OCI-LY1 (cell line): ENCODE results near the gene CYB5R4.

Experiments used
- H2AFZ ChIP-seq: fragments of 200-600 bp; sonication (generic), shearing (Covaris generic); 2 replicates; pipeline ENCODE4 v1.6.0; 2014; ENCODE audit warnings: antibody characterized with exemption, mild to moderate bottlenecking, low read length
- H3F3A ChIP-seq: fragments of 200-600 bp; sonication (generic), shearing (Covaris generic); 2 replicates; pipeline ENCODE4 v1.6.0; 2014; ENCODE audit warnings: mild to moderate bottlenecking, antibody characterized with exemption, low read length, moderate library complexity; ENCODE audit not compliant: insufficient read depth
- H3K27ac ChIP-seq: fragments of 200-600 bp; sonication (generic); 2 replicates; pipeline ENCODE4 v1.5.1; 2014; ENCODE audit warnings: low read length, mixed run types, mild to moderate bottlenecking, low read depth; ENCODE audit not compliant: poor library complexity, severe bottlenecking
- H3K27me3 ChIP-seq: fragments of 200-600 bp; sonication (generic); 2 replicates; pipeline ENCODE4 v1.6.0; 2014; ENCODE audit warnings: antibody characterized with exemption, mild to moderate bottlenecking, low read length, moderate library complexity; ENCODE audit not compliant: insufficient read depth
- H3K36me3 ChIP-seq: fragments of 200-600 bp; sonication (generic); 2 replicates; pipeline ENCODE4 v1.6.1; 2014; ENCODE audit warnings: mild to moderate bottlenecking, antibody characterized with exemption, low read length, moderate library complexity, mixed read lengths; ENCODE audit not compliant: insufficient read depth
- H3K4me1 ChIP-seq: fragments of 200-600 bp; sonication (generic); 2 replicates; pipeline ENCODE4 v1.5.1; 2014; ENCODE audit warnings: mild to moderate bottlenecking, low read length, moderate library complexity; ENCODE audit not compliant: insufficient read depth, severe bottlenecking
- H3K4me2 ChIP-seq: fragments of 200-600 bp; sonication (generic), shearing (Covaris generic); 2 replicates; pipeline ENCODE4 v1.6.1; 2014; ENCODE audit warnings: low read length
- H3K4me3 ChIP-seq: fragments of 200-600 bp; sonication (generic); 2 replicates; pipeline ENCODE4 v1.5.1; 2014; ENCODE audit warnings: low read length, low read depth, mild to moderate bottlenecking, mixed read lengths; ENCODE audit not compliant: poor library complexity, severe bottlenecking
- H3K79me2 ChIP-seq: fragments of 200-600 bp; shearing (Covaris generic); 2 replicates; pipeline ENCODE4 v1.6.1; 2016; ENCODE audit warnings: mixed run types, low read length, mixed read lengths; ENCODE audit not compliant: insufficient read depth
- H3K9ac ChIP-seq: fragments of 200-600 bp; sonication (generic), shearing (Covaris generic); 2 replicates; pipeline ENCODE4 v1.6.1; 2014; ENCODE audit warnings: mild to moderate bottlenecking, low read length, mixed read lengths
- H3K9me2 ChIP-seq: fragments of 200-600 bp; sonication (generic), shearing (Covaris generic); 2 replicates; pipeline ENCODE4 v1.6.1; 2014; ENCODE audit warnings: low read depth, mild to moderate bottlenecking, low read length, mixed read lengths
- H3K9me3 ChIP-seq: fragments of 200-600 bp; shearing (Covaris generic); 2 replicates; pipeline ENCODE4 v1.6.1; 2014; ENCODE audit warnings: low read length, mixed read lengths
- H4K20me1 ChIP-seq: fragments of 200-600 bp; sonication (generic), shearing (Covaris generic); 2 replicates; pipeline ENCODE4 v1.6.0; 2016; ENCODE audit warnings: mild to moderate bottlenecking, low read length; ENCODE audit not compliant: insufficient read depth
- EZH2 ChIP-seq: fragments of 200-600 bp; sonication (generic), shearing (Covaris generic); IDR thresholded peaks from 2 replicates; pipeline ENCODE4 v1.8.0; 2017; ENCODE audit warnings: borderline replicate concordance, mixed run types, mild to moderate bottlenecking, antibody characterized with exemption, low read length, moderate library complexity, mixed read lengths
- TF ChIP-seq, protein P1 (sequence below): fragments of 200-600 bp; sonication (generic), shearing (Covaris generic); IDR thresholded peaks from 2 replicates; pipeline ENCODE4 v1.5.1; 2017; ENCODE audit warnings: mild to moderate bottlenecking, antibody characterized with exemption, low read length, moderate library complexity, mixed read lengths

CYB5R4 gene

DNA sequence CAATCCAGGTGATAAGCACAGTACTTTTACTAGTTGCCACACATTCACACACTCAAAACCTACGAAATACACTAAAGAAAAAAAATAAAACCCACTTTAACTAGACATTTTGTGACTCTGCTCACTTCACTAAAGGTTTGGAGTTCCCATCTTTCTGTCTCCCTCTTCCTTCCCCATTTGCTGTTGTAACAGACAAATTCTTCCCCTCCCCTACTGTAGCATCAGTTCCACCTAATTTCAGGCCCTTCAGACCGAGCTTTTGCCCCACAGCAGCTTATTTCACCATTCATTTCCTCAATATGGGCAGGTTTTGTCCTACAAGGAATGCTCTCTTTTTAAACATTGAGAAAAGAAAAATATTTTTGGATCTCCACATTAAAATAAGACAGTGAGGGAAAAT is 142.7 kb downstream of the CYB5R4 start:
- Histone ChIP-seq H3K9me3 (no peaks in the 10 kb centered on the region), H3K27ac (no peak overlapping the region), H3K4me2 (no peak overlapping the region), H3K36me3 (no peaks in the 10 kb centered on the region), H3F3A (no peaks in the 10 kb centered on the region), H3K79me2 (no peaks in the 10 kb centered on the region), H3K27me3 (no peaks in the 10 kb centered on the region), H2AFZ (no peak overlapping the region), H4K20me1 (no peaks in the 10 kb centered on the region), H3K9ac (no peak overlapping the region), H3K4me3 (no peak overlapping the region), H3K4me1 (no peaks in the 10 kb centered on the region), H3K9me2 (no peaks in the 10 kb centered on the region)
- no peak for TF ChIP-seq EZH2
- TF ChIP-seq, protein P1, sequence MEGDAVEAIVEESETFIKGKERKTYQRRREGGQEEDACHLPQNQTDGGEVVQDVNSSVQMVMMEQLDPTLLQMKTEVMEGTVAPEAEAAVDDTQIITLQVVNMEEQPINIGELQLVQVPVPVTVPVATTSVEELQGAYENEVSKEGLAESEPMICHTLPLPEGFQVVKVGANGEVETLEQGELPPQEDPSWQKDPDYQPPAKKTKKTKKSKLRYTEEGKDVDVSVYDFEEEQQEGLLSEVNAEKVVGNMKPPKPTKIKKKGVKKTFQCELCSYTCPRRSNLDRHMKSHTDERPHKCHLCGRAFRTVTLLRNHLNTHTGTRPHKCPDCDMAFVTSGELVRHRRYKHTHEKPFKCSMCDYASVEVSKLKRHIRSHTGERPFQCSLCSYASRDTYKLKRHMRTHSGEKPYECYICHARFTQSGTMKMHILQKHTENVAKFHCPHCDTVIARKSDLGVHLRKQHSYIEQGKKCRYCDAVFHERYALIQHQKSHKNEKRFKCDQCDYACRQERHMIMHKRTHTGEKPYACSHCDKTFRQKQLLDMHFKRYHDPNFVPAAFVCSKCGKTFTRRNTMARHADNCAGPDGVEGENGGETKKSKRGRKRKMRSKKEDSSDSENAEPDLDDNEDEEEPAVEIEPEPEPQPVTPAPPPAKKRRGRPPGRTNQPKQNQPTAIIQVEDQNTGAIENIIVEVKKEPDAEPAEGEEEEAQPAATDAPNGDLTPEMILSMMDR = no peak

- H2AFZ ChIP-seq = no peak overlapping the region
- no peak for TF ChIP-seq EZH2
- TF ChIP-seq, protein P1 = no peak
Measured at GRCh38 chr6:84003131-84003530, 143.6 kb downstream of the CYB5R4 start.

DNA sequence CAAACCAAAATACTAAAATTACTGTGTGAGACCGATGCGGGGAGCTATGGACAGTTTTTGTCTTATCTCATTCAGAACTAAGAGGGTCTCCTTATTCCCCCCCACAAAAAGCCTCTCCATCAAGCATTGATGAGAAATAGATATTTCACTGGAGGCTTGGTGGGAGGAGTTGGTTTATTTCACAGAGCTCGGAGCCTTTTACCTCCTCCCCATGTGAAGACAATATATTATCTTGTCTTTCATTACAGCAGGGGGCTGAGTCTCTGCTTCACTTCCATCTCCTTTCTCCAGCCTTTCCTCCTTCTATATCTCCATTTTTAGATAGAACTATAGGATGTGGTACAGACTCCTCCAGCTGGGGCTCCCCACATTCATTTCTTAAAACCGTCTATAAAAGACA is 144.2 kb downstream of the CYB5R4 start:
- H3F3A ChIP-seq = no peaks in the 10 kb centered on the region

More at GRCh38 chr6:84003131-84003530, 143.6 kb downstream of the CYB5R4 start:
- no peaks in the 10 kb centered on the region for H3K79me2 ChIP-seq
- H3K9me3 ChIP-seq = no peaks in the 10 kb centered on the region
- no peaks in the 10 kb centered on the region for H3K36me3 ChIP-seq
- no peaks in the 10 kb centered on the region for H3K27me3 ChIP-seq
- no peak overlapping the region for H3K9ac ChIP-seq
- no peak overlapping the region for H3K4me3 ChIP-seq
- H3F3A ChIP-seq = no peaks in the 10 kb centered on the region
- no peaks in the 10 kb centered on the region for H4K20me1 ChIP-seq
- H3K4me2 ChIP-seq = no peak overlapping the region
- H3K4me1 ChIP-seq = no peaks in the 10 kb centered on the region
- H3K9me2 ChIP-seq = no peaks in the 10 kb centered on the region
- H3K27ac ChIP-seq = no peak overlapping the region

More for the DNA sequence above, 144.2 kb downstream of the CYB5R4 start:
- no peaks in the 10 kb centered on the region for H3K9me3 ChIP-seq
- H3K9ac ChIP-seq = no peak overlapping the region
- no peaks in the 10 kb centered on the region for H4K20me1 ChIP-seq
- no peaks in the 10 kb centered on the region for H3K79me2 ChIP-seq
- H3K36me3 ChIP-seq = no peaks in the 10 kb centered on the region
- no peaks in the 10 kb centered on the region for H3K27me3 ChIP-seq
- no peak overlapping the region for H2AFZ ChIP-seq
- H3K4me2 ChIP-seq = no peak overlapping the region
- no peaks in the 10 kb centered on the region for H3K9me2 ChIP-seq
- TF ChIP-seq, protein P1 = no peak
- TF ChIP-seq EZH2 = no peak
- no peak overlapping the region for H3K27ac ChIP-seq
- no peak overlapping the region for H3K4me3 ChIP-seq
- H3K4me1 ChIP-seq = no peaks in the 10 kb centered on the region
